T-cell (primary cell): Measurements from ENCODE around the gene GLIS1. TPM values are rescaled to one million over a fixed set of nuclear protein-coding genes. Genes with fewer than 3 reads are reported as not detected.

Source experiments
- ATAC-seq, 4 experiments: fragments of 200-7000 bp in 3 of 4; fragments of 150-1000 bp in 1 of 4; cut with Tn5 transposase; replicated peaks in 1 of 4; 1 replicate in 3 of 4; 2 replicates in 1 of 4; pipeline ENCODE4 v1.10.0; 2021; ENCODE audit warnings: moderate library complexity in 3 of 4, mild to moderate bottlenecking in 2 of 4, moderate number of reproducible peaks in 1 of 4
- CTCF ChIA-PET, 2 donors: fragments of 300-600 bp; sonication (Branson Sonifier 250); formaldehyde crosslinking; loops; one replicate each; lab custom pipeline; 2022; ENCODE audit warnings: antibody characterized with exemption in 2 of 2; lab: Charles Lee
- POLR2A ChIA-PET, 2 donors: fragments of 300-600 bp; sonication (Branson Sonifier 250); formaldehyde crosslinking; loops; one replicate each; lab custom pipeline; 2022; ENCODE audit warnings: antibody characterized with exemption in 2 of 2; lab: Charles Lee
- DNase-seq, 35 experiments: peaks; one replicate each; pipeline versions ENCODE4 v3.0.0 to v3.0.0-alpha.2; 2013 to 2023
- H3K27ac ChIP-seq: one replicate; pipeline ENCODE4 v1.5.1; 2013; ENCODE audit warnings: low read length
- H3K27me3 ChIP-seq, 2 experiments: replicated peaks in 1 of 2; 1 replicate in 1 of 2; 2 replicates in 1 of 2; pipeline versions ENCODE4 v1.6.1 to v1.7.0; 2013; ENCODE audit warnings: low read length in 1 of 2, mixed read lengths in 1 of 2; ENCODE audit not compliant: control insufficient read depth in 2 of 2, insufficient read depth in 2 of 2; ENCODE audit errors: extremely low read depth in 1 of 2
- H3K36me3 ChIP-seq, 2 donors: 1 replicate in 1 of 2; 2 replicates in 1 of 2; pipeline versions ENCODE4 v1.6.1 to v1.7.0; 2013; ENCODE audit warnings: low read length in 1 of 2; ENCODE audit not compliant: control insufficient read depth in 2 of 2, insufficient read depth in 1 of 2; ENCODE audit errors: extremely low read depth in 1 of 2
- H3K4me1 ChIP-seq, 2 experiments: 1 replicate in 1 of 2; 2 replicates in 1 of 2; pipeline versions ENCODE4 v1.6.1 to v1.7.0; 2013; ENCODE audit warnings: low read length in 2 of 2, mixed read lengths in 1 of 2; ENCODE audit not compliant: insufficient read depth in 2 of 2, control insufficient read depth in 1 of 2; ENCODE audit errors: extremely low read depth in 1 of 2
- H3K4me3 ChIP-seq, 2 donors: 1 replicate in 1 of 2; 2 replicates in 1 of 2; pipeline versions ENCODE4 v1.5.1 to v1.7.0; 2013; ENCODE audit warnings: mild to moderate bottlenecking in 2 of 2, low read length in 1 of 2, moderate library complexity in 1 of 2; ENCODE audit not compliant: control insufficient read depth in 1 of 2; ENCODE audit errors: extremely low read depth in 1 of 2
- H3K9me3 ChIP-seq: 2 replicates; pipeline ENCODE4 v1.7.0; 2013
- H3K27ac Mint-ChIP-seq, 2 donors: one replicate each; pipeline ENCODE4 v1.8.0; 2020 to 2021; ENCODE audit warnings: mild to moderate bottlenecking in 2 of 2, mixed read lengths in 2 of 2
- H3K27me3 Mint-ChIP-seq, 2 donors: one replicate each; pipeline ENCODE4 v1.8.0; 2021 to 2022; ENCODE audit warnings: mixed read lengths in 2 of 2
- H3K36me3 Mint-ChIP-seq: one replicate; pipeline ENCODE4 v1.8.0; 2021; ENCODE audit warnings: mixed read lengths
- H3K4me1 Mint-ChIP-seq, 3 donors: one replicate each; pipeline ENCODE4 v1.8.0; 2020 to 2022; ENCODE audit warnings: mixed read lengths in 3 of 3, mild to moderate bottlenecking in 1 of 3
- H3K4me3 Mint-ChIP-seq, 3 donors: one replicate each; pipeline ENCODE4 v1.8.0; 2020 to 2022; ENCODE audit warnings: mild to moderate bottlenecking in 3 of 3, mixed read lengths in 3 of 3, moderate library complexity in 3 of 3
- H3K9me3 Mint-ChIP-seq, 3 donors: one replicate each; pipeline ENCODE4 v1.8.0; 2020 to 2022; ENCODE audit warnings: mixed read lengths in 3 of 3
- WGBS: methylation state at CpG from one replicate; pipeline ENCODE4 v1.1.5; 2013; ENCODE audit warnings: missing lambda C conversion rate; ENCODE audit not compliant: insufficient coverage; 5-methylcytosine and 5-hydroxymethylcytosine counted together
- total RNA-seq, 35 experiments: library from RNA in 6 of 35; stranded (reverse) in 6 of 35; fragments of 120-200 nt in 1 of 35; gene quantifications; one replicate each; pipeline versions ENCODE4 v1.2.1 to v1.2.4 and lab custom pipeline; 2013 to 2026

Gene GLIS1
- total RNA-seq, 5 donors from 2014 or later (not counting 1 experiment from before 2014, with no cell fraction given) = not detected

DNA sequence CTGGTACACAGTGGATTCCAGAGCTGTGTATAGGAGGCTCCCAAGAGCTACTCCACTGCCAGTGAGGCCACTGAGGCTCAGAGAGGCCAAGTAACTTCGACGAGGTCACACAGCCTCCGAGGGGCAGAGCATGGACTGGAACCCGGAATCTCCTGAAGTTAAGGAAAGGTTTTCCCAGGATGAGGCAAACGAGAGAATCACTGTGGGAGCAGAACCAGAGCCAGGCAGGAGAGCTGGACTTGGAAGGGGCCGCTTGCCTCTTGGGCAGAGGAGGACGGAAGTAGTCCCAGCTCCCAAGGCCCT lies 52.0 kb downstream of the GLIS1 start:
- peaks cover 0 to 57% of the 10 kb centered on the region in 2 experiments for H3K27me3 ChIP-seq
- ATAC-seq (no peak), DNase-seq (no peak)
- CTCF ChIA-PET = no interaction called here
- Mint-ChIP-seq H3K36me3 (no peaks in the 10 kb centered on the region), H3K27me3 (peaks cover 12 to 26% of the 10 kb centered on the region in 2 donors), H3K4me3 (no peak overlapping the region), H3K4me1 (peaks cover 5 to 8% (median 5%) of the 10 kb centered on the region in 3 donors), H3K27ac (no peak overlapping the region), H3K9me3 (no peaks in the 10 kb centered on the region)
- H3K4me3 ChIP-seq = no peak overlapping the region
- POLR2A ChIA-PET = no interaction called here
- H3K27ac ChIP-seq = no peak overlapping the region
- H3K36me3 ChIP-seq = no peaks in the 10 kb centered on the region
- 73% methylated on average over 5 of the region's 7 CpGs for WGBS
- peaks cover 0 to 3% of the 10 kb centered on the region in 2 experiments for H3K4me1 ChIP-seq
- no peaks in the 10 kb centered on the region for H3K9me3 ChIP-seq

DNA sequence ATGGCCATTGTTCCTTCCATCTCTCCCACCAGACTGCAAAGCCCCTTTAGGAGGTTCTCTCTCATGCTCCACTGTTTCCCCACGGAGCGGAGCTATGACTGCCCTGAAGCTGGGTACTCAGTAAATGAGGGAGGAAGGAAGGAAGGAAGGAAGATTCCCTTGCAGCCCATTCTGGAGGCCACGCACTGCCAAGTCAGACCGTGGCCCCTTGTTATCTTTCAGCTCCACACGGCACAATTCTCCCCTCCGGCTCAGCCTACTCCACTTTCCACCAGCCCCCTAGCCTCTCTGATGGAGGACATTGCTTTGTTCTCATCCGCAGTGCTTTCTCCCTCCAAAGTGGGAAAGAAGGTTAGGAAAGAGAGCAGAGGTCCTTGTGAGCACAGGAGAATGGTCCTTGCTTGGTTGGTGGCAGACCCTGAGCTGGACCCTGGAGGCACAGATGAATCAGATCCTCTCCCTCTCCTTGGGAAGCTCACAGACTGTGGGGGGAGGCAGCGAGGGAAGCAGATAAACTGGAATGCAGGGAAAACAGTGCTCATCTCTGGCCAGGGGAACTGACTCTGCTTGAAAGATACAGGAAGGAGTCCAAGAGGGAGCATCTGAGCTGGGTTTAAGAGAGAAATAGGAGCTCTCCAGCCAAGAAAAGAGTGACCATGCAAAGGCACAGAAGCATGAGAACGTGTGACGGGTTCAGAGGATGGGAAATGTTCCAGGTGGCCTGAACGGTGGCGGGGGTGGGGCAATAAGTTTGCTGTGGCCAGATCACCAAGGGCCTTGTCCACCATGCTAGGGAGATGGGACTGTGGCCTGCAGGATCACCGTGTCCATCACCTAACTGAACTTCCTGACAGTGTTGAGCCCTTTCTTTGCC lies 52.6 kb downstream of the GLIS1 start:
- 79% methylated on average over 5 of the region's 13 CpGs for WGBS
- Mint-ChIP-seq H3K36me3 (no peaks in the 10 kb centered on the region), H3K27ac (no peak overlapping the region), H3K9me3 (no peaks in the 10 kb centered on the region), H3K27me3 (peaks cover 12 to 26% of the 10 kb centered on the region in 2 donors), H3K4me1 (peaks cover 7 to 14% (median 9%) of the 10 kb centered on the region in 3 donors), H3K4me3 (no peak overlapping the region)
- peaks cover 0 to 9% of the 10 kb centered on the region in 2 experiments for H3K4me1 ChIP-seq
- peaks cover 0 to 58% of the 10 kb centered on the region in 2 experiments for H3K27me3 ChIP-seq
- POLR2A ChIA-PET = no interaction called here
- ATAC-seq = no peak
- DNase-seq = no peak
- H3K36me3 ChIP-seq = no peaks in the 10 kb centered on the region
- CTCF ChIA-PET = no interaction called here
- H3K9me3 ChIP-seq = no peaks in the 10 kb centered on the region
- H3K4me3 ChIP-seq = no peak overlapping the region
- no peak overlapping the region for H3K27ac ChIP-seq

DNA sequence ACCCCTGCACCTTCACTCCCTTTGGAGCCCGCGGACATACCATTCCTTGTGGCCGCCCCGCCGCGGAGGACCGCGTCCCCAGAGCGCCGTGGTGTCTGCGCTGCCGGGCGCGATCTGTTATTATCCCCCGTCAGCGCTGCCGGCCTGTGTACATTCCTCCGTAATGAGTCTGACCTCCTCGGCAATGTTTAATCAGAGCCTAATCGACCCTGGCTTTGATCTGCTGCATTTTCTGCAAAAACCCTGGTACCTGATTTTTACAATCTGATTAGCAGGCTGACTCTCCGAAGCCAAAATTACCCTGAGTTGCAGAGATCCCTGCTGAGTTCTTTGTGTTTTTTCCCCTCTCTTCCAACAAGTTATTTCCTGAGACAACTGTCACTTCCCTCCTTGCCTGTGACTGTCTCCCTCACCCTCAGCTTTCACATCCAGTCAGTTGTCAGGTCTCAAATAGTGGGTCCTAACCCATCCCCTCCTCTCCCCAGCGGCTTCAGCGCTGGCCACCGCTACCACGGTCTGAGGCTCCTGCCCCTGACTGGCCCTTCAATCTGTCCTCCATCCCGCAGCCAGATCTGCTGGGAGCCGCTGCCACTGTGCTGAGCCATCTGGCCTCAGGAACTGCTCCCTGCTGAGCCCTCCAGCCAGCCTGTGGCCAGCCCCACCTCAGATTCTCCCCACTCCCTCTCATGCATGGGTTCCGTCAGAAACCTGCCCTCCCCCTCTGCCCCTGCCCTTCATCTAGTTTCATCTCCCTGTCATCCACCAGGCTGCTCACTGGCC lies 53.5 kb downstream of the GLIS1 start:
- ChIA-PET POLR2A (no interaction called here), CTCF (no interaction called here)
- Mint-ChIP-seq H3K4me1 (peaks cover 7 to 17% (median 9%) of the 10 kb centered on the region in 3 donors), H3K36me3 (no peaks in the 10 kb centered on the region), H3K9me3 (no peaks in the 10 kb centered on the region), H3K27me3 (peaks cover 12 to 26% of the 10 kb centered on the region in 2 donors), H3K27ac (no peak overlapping the region), H3K4me3 (no peak overlapping the region)
- Histone ChIP-seq H3K27ac (no peak overlapping the region), H3K9me3 (no peaks in the 10 kb centered on the region), H3K36me3 (no peaks in the 10 kb centered on the region), H3K27me3 (peaks cover 0 to 53% of the 10 kb centered on the region in 2 experiments), H3K4me1 (peaks cover 0 to 9% of the 10 kb centered on the region in 2 experiments), H3K4me3 (no peak overlapping the region)
- 76% methylated on average over 28 of the region's 28 CpGs for WGBS
- DNase-seq = no peak
- ATAC-seq = no peak

DNA sequence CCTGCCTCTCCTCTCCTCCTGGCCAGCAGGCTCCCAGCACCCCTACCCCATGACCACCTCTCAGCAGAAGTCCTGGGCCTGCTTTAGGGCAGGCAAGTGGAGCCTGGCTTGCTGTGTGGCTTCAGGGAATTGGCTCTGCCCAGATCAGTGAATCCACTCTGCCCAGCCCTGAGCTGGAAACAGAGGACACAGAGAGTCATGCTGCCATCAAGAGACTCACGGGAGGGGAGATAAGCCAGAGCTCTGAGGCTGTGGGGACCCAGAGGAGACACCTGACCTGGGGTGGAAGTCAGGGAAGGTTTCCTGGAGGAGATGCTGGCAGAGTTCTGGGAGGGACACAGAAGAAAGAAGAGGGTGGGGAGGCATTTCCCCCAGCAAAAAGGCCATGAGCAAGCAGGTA lies 54.2 kb downstream of the GLIS1 start:
- peaks cover 0 to 9% of the 10 kb centered on the region in 2 experiments for H3K4me1 ChIP-seq
- CTCF ChIA-PET = no interaction called here
- no peak overlapping the region for H3K27ac Mint-ChIP-seq
- no peaks in the 10 kb centered on the region for H3K36me3 ChIP-seq
- H3K36me3 Mint-ChIP-seq = no peaks in the 10 kb centered on the region
- no peaks in the 10 kb centered on the region for H3K9me3 Mint-ChIP-seq
- H3K9me3 ChIP-seq = no peaks in the 10 kb centered on the region
- peaks cover 12 to 26% of the 10 kb centered on the region in 2 donors for H3K27me3 Mint-ChIP-seq
- ATAC-seq (no peak), DNase-seq (no peak)
- H3K4me1 Mint-ChIP-seq = peaks cover 7 to 17% (median 9%) of the 10 kb centered on the region in 3 donors
- no peak overlapping the region for H3K4me3 ChIP-seq
- H3K27me3 ChIP-seq = peaks cover 0 to 46% of the 10 kb centered on the region in 2 experiments
- 50% methylated on average over 1 of the region's 1 CpG for WGBS
- H3K27ac ChIP-seq = no peak overlapping the region
- no peak overlapping the region for H3K4me3 Mint-ChIP-seq
- POLR2A ChIA-PET = no interaction called here

DNA sequence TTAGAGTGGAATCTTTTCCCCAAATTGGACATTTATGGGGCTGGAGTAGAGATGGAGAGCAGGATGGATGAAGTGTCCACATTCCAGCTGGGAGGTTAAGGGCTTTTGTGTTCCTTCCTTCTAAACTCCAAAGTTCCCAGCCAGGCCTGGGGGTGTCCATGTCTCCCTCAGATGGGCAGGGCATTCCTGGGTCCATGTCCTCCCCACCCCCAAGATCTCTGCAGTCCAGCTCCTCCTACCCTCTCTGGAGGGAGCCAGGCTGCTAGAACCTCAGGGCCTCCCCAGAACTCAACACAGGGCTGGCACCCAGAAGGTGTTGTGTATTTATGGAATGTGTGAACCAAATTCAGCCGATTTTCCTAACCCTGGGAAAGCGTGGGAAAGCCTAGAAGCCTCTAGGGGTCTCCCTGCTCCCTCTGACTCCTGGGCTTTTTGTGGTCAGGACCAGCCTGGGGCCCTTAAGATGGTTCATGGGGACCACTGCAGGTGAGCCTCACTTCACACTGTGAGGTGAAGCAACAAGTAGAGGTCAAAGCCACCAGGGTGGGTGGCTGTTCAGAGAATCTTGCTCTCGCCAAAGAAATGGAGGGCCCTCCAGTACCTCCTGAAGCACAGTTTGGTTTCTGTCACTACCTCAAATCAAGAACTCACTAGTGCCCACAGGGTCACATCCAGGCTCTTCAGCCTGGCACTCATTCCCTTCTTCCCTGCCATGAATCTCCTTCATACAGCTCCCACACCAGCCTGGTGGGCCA lies 54.8 kb downstream of the GLIS1 start:
- Mint-ChIP-seq H3K4me1 (peaks cover 7 to 17% (median 9%) of the 10 kb centered on the region in 3 donors), H3K27me3 (peaks cover 12 to 26% of the 10 kb centered on the region in 2 donors), H3K4me3 (no peak overlapping the region), H3K27ac (no peak overlapping the region), H3K9me3 (no peaks in the 10 kb centered on the region), H3K36me3 (no peaks in the 10 kb centered on the region)
- Histone ChIP-seq H3K4me3 (no peak overlapping the region), H3K4me1 (peaks cover 0 to 9% of the 10 kb centered on the region in 2 experiments), H3K9me3 (no peaks in the 10 kb centered on the region), H3K36me3 (no peaks in the 10 kb centered on the region), H3K27ac (no peak overlapping the region), H3K27me3 (peaks cover 0 to 41% of the 10 kb centered on the region in 2 experiments)
- DNase-seq (no peak), ATAC-seq (no peak)
- 72% methylated on average over 3 of the region's 3 CpGs for WGBS
- ChIA-PET POLR2A (no interaction called here), CTCF (no interaction called here)

DNA sequence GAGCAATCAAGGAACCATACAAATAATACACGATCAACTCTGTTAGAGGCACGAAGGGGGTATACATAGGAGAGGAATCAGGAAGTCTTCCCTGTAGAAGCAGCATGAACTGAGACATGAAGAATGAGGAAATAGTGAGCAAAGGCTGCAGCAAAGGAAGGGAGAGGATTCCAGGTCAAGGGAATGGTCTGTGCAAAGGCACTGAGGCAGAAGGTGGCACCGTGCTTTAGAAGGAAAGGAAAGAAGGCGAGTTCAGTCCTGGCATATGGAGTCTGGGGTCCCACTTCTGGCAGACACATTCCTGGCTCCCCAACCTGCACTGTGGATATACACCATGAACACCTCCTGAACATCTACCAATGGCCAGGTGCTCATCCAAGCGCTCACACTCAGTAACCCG lies 56.1 kb downstream of the GLIS1 start:
- H3K4me3 Mint-ChIP-seq = no peak overlapping the region
- no peak overlapping the region for H3K4me3 ChIP-seq
- no peak for DNase-seq
- no peaks in the 10 kb centered on the region for H3K36me3 Mint-ChIP-seq
- no peak for ATAC-seq
- peaks cover 12 to 26% of the 10 kb centered on the region in 2 donors for H3K27me3 Mint-ChIP-seq
- ChIA-PET POLR2A (no interaction called here), CTCF (no interaction called here)
- no peaks in the 10 kb centered on the region for H3K9me3 Mint-ChIP-seq
- H3K9me3 ChIP-seq = no peaks in the 10 kb centered on the region
- 76% methylated on average over 4 of the region's 6 CpGs for WGBS
- H3K4me1 ChIP-seq = peaks cover 0 to 9% of the 10 kb centered on the region in 2 experiments
- no peak overlapping the region for H3K27ac ChIP-seq
- no peaks in the 10 kb centered on the region for H3K36me3 ChIP-seq
- H3K27ac Mint-ChIP-seq = no peak overlapping the region
- peaks cover 7 to 17% (median 9%) of the 10 kb centered on the region in 3 donors for H3K4me1 Mint-ChIP-seq
- peaks cover 0 to 35% of the 10 kb centered on the region in 2 experiments for H3K27me3 ChIP-seq
